HL-60 (cell line): Measurements from ENCODE around the gene SAAL1.

Experiments
- CTCF ChIP-seq: IDR thresholded peaks from one replicate; pipeline ENCODE4 v1.5.1; 2011; ENCODE audit warnings: low read length, control low read depth, inconsistent platforms; ENCODE audit not compliant: insufficient read depth
- POLR2AphosphoS5 ChIP-seq: IDR thresholded peaks from 2 replicates; pipeline ENCODE4 v1.6.1; 2012; ENCODE audit warnings: low read depth
- REST ChIP-seq: IDR thresholded peaks from 2 replicates; pipeline ENCODE4 v1.6.1; 2012; ENCODE audit warnings: low read depth; ENCODE audit not compliant: insufficient replicate concordance

GRCh38 chr11:18036456-18036855 lies 69.4 kb downstream of the SAAL1 start:
- TF ChIP-seq CTCF: no peak
- TF ChIP-seq POLR2AphosphoS5: no peak
- no peak for TF ChIP-seq REST
